ENCODE results near the gene TRMT11.

Gene TRMT11

GRCh38 chr6:125943528-125944433 lies 42.6 kb upstream of the TRMT11 start:
- TF ChIP-seq REST (IDR thresholded peaks at IDR 0.05; ENCODE audit: insufficient read depth in 1 of 2, low read depth in 2 of 2, low read length in 2 of 2) (no peak), SIN3A (IDR thresholded peaks at IDR 0.05; ENCODE audit: borderline replicate concordance, insufficient read depth, low read length) (no peak), TAF1 (IDR thresholded peaks at IDR 0.05; ENCODE audit: borderline replicate concordance, insufficient read depth, low read length) (no peak), FOXP2 (optimal IDR thresholded peaks at IDR 0.05; ENCODE audit: borderline replicate concordance, extremely low read depth, extremely low read length, insufficient read depth) (no peak), POLR2AphosphoS5 (IDR thresholded peaks at IDR 0.05; ENCODE audit: low read depth, low read length) (no peak)

GRCh38 chr6:125944434-125944816 lies 41.9 kb upstream of the TRMT11 start:
- TF ChIP-seq REST (IDR thresholded peaks at IDR 0.05; ENCODE audit: insufficient read depth in 1 of 2, low read depth in 2 of 2, low read length in 2 of 2) (no peak), SIN3A (IDR thresholded peaks at IDR 0.05; ENCODE audit: borderline replicate concordance, insufficient read depth, low read length) (no peak), POLR2AphosphoS5 (IDR thresholded peaks at IDR 0.05; ENCODE audit: low read depth, low read length) (no peak), TAF1 (IDR thresholded peaks at IDR 0.05; ENCODE audit: borderline replicate concordance, insufficient read depth, low read length) (no peak), FOXP2 (optimal IDR thresholded peaks at IDR 0.05; ENCODE audit: borderline replicate concordance, extremely low read depth, extremely low read length, insufficient read depth) (no peak)

GRCh38 chr6:125944896-125945295 lies 41.4 kb upstream of the TRMT11 start:
- TF ChIP-seq SIN3A (IDR thresholded peaks at IDR 0.05; ENCODE audit: borderline replicate concordance, insufficient read depth, low read length) (no peak), TAF1 (IDR thresholded peaks at IDR 0.05; ENCODE audit: borderline replicate concordance, insufficient read depth, low read length) (no peak), FOXP2 (optimal IDR thresholded peaks at IDR 0.05; ENCODE audit: borderline replicate concordance, extremely low read depth, extremely low read length, insufficient read depth) (no peak), REST (IDR thresholded peaks at IDR 0.05; ENCODE audit: insufficient read depth in 1 of 2, low read depth in 2 of 2, low read length in 2 of 2) (no peak), POLR2AphosphoS5 (IDR thresholded peaks at IDR 0.05; ENCODE audit: low read depth, low read length) (no peak)

GRCh38 chr6:125945378-125946141 lies 40.8 kb upstream of the TRMT11 start:
- TF ChIP-seq POLR2AphosphoS5 (IDR thresholded peaks at IDR 0.05; ENCODE audit: low read depth, low read length) (no peak), TAF1 (IDR thresholded peaks at IDR 0.05; ENCODE audit: borderline replicate concordance, insufficient read depth, low read length) (no peak), SIN3A (IDR thresholded peaks at IDR 0.05; ENCODE audit: borderline replicate concordance, insufficient read depth, low read length) (no peak), REST (IDR thresholded peaks at IDR 0.05; ENCODE audit: insufficient read depth in 1 of 2, low read depth in 2 of 2, low read length in 2 of 2) (no peak), FOXP2 (optimal IDR thresholded peaks at IDR 0.05; ENCODE audit: borderline replicate concordance, extremely low read depth, extremely low read length, insufficient read depth) (no peak)
